ENCODE measurements around the gene SENP5. TPM values are rescaled to one million over a fixed set of nuclear protein-coding genes. Genes with fewer than 3 reads are reported as not detected.

SENP5 gene
- total RNA-seq, 1 donor from 2014 or later: 19.7 TPM

- DNase-seq (ENCODE audit: low read depth): no peak
- TF ChIP-seq CTCF (conservative IDR thresholded peaks at IDR 0.05; ENCODE audit: low read depth, low read length): no peak
Measured at GRCh38 chr3:196983186-196983585, 115.5 kb downstream of the SENP5 start.

More at GRCh38 chr3:196983186-196983585, 115.5 kb downstream of the SENP5 start:
- H3K4me3 ChIP-seq (ENCODE audit: low read depth, low read length): no peak overlapping the region

Other genes with a start within 250 kb of the SENP5 start
- gene NRROS, start 228.2 kb upstream of the SENP5 start, total RNA-seq: 0.35 and 2.5 TPM in 2 replicates
- gene CEP19, start 155.7 kb upstream of the SENP5 start, total RNA-seq: 1.2 and 1.7 TPM in 2 replicates
- gene PIGX, start 155.5 kb upstream of the SENP5 start, total RNA-seq: 24.8 and 29.2 TPM in 2 replicates
- gene PAK2, start 128.1 kb upstream of the SENP5 start, total RNA-seq: 36.5 and 52.1 TPM in 2 replicates
- 49.4 and 51.1 TPM in 2 replicates for gene NCBP2, start 74.6 kb downstream of the SENP5 start, total RNA-seq
- gene PIGZ, start 100.9 kb downstream of the SENP5 start, total RNA-seq: 0.36 and 0.63 TPM in 2 replicates
- 12.7 and 26.9 TPM in 2 replicates for gene MELTF, start 161.9 kb downstream of the SENP5 start, total RNA-seq